Stimulated activated CD4-positive, alpha-beta T cell treated with anti-CD3 and anti-CD28 coated beads, TNF-alpha, amount 100 ng/mL, for 24 hours (primary cell): ENCODE data around the gene MS4A4E.
A peak's percentile ranks its signal among the peaks of the same experiment; 100 is the strongest.
"Not testable (repeated sequence)": the region's sequence is repeated elsewhere in the genome, so short reads cannot be mapped to it uniquely, and the experiment has no call there.

Source experiments
- DNase-seq, 3 experiments: peaks; one replicate each; pipeline ENCODE4 v3.0.0-alpha.2; 2020; ENCODE audit warnings: low read depth in 3 of 3

Gene MS4A4E

GRCh38 chr11:60221692-60222091 is 21.2 kb downstream of the MS4A4E start:
- DNase-seq: no peak

DNA sequence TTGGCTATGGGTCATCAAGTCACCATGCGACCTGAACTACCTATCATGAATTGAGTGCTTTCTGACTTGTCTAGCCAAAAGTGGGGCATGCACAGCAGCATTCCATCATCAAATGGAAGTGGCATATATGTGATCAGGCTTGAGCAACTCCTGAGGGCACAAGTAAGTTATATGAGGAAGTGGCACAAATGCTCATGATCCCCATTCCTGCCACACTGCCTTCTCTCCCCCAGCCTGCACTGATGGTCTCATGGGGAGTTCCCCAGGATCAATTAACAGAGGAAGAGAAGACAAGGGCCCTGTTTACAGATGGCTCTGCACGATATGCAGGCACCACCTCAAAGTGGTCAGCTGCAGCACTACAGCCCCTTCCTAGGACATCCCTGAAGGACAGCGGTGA is 21.8 kb downstream of the MS4A4E start:
- no peak for DNase-seq

GRCh38 chr11:60214386-60214785 is 28.6 kb downstream of the MS4A4E start:
- no peak for DNase-seq

DNA sequence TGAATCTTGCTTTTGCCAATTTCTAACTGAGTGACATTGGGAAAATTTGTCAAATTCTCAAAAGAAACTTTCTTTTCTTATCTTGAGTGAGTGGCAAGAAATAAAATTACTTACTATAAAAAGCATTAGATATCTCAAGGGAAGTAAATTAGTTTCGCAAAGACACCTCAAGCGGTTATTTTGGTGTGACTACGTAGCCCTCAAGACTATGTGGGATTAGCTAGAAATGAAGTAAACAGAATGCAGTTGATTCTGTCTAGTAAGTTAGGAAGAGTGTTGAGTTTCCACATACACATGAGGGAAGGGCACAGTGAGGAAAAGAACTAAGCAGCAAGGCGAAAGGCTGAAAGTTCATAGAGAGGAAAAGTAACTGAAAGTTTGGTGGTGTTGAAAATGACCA is 31.7 kb downstream of the MS4A4E start:
- no peak for DNase-seq

DNA sequence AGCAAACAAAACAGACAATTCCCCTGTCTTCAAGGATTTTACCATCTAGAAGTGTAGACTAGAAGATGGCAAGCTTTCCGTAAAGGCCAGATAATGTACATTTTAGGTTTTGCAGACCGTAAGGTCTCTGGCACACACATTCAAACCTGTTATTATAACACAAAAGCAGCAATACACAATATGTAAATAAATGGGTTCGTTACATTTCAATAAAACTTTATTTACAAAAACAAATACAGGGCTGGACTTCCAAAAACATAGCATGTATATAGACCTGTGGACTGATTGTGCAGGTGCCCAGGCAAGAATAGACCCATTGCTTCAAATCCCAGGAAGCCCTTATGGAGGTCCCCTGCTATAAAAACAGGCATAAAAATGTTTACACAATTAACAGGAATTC is 33.0 kb downstream of the MS4A4E start:
- no peak for DNase-seq

GRCh38 chr11:60208951-60209350 is 34.0 kb downstream of the MS4A4E start:
- no peak for DNase-seq

GRCh38 chr11:60208146-60208895 is 34.6 kb downstream of the MS4A4E start:
- no peak for DNase-seq

DNA sequence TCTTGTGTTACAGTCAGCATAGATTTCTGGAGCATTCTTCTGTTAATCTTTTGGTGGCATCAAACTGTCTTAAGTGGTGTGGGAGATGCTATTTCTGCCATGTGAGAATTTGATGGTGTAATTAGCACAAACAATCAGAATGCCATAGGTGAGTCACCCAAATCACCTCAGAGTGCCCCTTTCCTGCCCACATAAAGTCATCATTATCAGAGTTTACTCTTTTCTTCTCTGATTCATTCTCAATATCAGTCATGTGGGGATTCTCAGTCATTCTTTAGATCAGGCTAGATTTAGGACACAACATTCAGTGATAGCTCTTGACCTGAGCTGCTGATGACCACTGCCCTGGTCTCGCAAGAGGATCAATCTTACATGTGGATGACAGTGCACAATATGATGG is 36.3 kb downstream of the MS4A4E start:
- no peak for DNase-seq

GRCh38 chr11:60204922-60205321 is 38.0 kb downstream of the MS4A4E start:
- DNase-seq: no peak

DNA sequence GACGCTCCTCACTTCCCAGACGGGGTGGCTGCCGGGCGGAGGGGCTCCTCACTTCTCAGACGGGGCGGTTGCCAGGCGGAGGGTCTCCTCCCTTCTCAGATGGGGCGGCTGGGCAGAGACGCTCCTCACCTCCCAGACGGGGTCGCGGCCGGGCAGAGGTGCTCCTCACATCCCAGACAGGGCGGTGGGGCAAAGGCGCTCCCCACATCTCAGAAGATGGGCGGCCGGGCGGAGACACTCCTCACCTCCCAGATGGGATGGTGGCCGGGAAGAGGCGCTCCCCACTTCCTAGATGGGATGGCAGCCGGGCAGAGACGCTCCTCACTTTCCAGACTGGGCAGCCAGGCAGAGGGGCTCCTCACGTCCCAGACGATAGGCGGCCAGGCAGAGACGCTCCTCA is 41.6 kb downstream of the MS4A4E start:
- DNase-seq: not testable (repeated sequence)

DNA sequence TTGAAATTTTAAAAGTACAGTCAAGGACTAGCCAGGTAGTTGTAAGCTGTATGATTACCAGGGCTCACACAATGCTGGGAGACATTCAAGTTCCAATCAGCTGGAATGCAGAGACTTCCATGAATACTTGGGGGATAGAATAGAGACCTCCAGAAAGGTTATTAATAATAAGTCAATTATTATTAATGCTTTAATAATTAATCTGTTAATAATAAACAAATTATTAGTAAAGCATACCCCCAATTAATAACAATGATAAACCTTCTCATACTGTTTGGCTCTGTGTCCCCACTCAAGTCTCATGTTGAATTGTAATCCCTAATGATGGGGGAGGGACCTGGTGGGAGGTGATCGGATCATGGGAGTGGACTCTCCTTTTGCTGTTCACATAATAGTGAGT is 45.5 kb downstream of the MS4A4E start:
- no peak for DNase-seq

DNA sequence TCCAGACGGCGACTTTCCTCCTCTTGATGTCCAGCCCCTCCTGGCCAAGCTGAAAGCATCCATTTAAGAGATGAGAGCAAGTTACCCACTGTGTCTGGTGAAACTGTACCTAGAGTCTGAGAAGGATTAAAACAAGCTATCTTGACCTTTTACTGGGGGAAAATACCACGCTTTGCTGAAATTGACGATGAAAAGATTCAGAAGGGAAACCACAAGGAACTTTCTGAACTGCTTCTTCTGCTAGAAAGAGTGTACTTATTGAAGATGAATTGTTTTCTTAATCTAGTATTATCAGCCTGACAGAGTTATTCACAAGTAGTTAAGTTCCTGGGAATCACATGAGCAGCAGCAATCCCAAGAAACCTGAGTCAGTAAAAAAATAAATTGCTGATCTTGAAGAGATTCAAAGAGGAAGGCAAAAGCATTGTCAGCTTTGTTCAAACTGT is 47.0 kb downstream of the MS4A4E start:
- no peak for DNase-seq

DNA sequence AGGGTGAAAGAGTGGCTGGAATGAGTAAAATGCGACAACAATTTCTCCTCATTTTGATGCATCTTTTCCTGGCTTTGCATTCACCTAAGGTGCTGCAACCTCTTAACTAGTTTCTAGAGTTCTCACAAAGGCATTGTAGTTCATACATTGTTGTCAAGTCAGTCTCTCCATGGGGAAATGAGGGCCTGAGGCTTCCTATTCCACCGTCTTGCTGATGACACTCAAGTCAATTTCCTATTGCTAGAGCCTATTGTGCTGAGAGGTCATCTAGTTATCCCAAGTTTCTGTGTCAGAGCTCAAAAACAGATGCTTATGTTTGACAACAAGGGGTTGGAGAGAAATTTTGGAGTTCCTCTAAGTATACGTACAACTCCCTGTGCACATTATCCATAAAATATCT is 48.4 kb downstream of the MS4A4E start:
- DNase-seq: no peak

- DNase-seq: peak; percentile 41 to 47 (median 45)
Measured at GRCh38 chr11:60193687-60194433, 49.1 kb downstream of the MS4A4E start.

GRCh38 chr11:60192564-60192963 is 50.4 kb downstream of the MS4A4E start:
- DNase-seq: not testable (repeated sequence)

DNA sequence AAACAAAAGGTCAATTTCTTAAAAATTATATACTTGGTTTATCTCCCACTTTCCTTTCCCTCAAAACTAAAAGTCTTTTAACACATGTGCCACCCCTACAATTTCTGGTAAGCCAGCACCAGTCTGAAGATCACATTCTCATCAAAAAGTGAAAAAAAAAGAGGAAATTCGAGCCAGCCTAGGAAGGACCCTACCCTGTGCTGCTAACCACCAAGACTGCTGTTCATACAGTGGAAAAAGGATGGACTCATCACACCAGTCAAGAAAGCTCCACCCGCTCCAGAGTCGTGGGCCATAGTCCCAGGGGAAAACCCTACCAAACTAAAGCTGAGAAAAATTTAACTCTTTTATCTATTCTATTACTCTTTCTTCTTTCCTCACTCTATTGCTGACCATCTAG is 54.5 kb downstream of the MS4A4E start:
- DNase-seq: not testable (repeated sequence)

DNA sequence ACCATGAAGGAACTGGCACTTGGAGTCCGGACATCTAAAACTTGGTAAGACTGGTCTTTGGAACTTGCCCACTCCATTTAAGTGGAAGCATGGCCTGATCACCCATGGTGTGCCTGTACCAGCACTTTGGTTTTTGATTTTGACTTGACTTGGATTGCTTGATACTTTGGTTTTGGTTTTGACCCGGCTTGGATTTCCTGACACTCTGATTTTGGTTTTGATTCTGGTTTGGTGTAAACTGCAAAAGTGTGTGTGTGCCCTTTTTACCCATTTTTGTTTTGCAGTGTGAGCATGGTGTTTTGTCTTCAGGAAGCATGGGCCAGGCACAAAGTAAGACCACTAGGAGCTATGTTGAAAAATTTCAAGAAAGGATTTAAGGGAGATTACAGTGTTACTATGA is 56.8 kb downstream of the MS4A4E start:
- not testable (repeated sequence) for DNase-seq

DNA sequence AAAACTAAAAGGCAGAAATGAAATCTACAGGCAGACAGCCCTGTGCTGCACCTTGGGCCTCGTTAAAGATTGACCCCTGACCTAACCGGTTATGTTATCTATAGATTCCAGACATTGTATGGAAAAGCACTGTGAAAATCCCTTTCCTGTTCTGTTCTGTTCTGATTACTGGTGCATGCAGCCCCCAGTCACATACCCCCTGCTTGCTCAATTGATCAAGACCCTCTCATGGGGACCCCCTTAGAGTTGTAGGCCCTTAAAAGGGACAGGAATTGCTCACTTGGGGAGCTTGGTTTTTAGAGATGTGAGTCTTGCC is 57.5 kb downstream of the MS4A4E start:
- not testable (repeated sequence) for DNase-seq

DNA sequence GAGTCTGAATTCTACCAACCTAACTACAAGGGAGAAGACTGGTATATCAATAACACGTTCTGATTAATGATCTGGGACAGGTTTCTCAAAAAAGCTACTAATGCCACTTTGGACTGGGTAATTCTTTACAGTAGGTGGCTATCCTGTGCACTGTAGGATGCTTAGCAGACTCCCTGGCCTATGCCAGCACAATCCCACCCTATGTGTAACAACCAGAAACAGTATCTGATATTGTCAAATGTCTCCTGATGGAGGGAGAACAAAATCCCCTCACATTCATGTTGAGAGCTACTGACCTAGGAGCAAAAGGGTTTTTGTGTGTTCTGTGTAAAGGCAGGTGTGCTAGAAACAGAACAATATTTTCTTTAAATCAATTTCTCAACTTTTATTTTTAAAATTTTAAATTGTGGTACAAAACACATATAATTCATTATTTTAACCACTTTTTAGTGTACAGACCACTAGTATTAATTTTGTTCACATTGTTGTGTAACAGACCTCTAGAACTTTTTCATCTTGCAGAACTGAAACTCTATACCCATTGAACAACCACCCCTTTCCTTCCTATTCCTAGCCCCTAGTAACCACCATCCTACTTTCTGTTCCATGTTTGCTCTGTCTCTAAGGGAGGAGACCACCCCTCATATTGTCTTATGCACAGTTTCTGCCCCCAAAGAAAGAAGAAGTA is 58.0 kb downstream of the MS4A4E start:
- no peak for DNase-seq

- no peak for DNase-seq
Measured at GRCh38 chr11:60183591-60184205, 59.2 kb downstream of the MS4A4E start.

DNA sequence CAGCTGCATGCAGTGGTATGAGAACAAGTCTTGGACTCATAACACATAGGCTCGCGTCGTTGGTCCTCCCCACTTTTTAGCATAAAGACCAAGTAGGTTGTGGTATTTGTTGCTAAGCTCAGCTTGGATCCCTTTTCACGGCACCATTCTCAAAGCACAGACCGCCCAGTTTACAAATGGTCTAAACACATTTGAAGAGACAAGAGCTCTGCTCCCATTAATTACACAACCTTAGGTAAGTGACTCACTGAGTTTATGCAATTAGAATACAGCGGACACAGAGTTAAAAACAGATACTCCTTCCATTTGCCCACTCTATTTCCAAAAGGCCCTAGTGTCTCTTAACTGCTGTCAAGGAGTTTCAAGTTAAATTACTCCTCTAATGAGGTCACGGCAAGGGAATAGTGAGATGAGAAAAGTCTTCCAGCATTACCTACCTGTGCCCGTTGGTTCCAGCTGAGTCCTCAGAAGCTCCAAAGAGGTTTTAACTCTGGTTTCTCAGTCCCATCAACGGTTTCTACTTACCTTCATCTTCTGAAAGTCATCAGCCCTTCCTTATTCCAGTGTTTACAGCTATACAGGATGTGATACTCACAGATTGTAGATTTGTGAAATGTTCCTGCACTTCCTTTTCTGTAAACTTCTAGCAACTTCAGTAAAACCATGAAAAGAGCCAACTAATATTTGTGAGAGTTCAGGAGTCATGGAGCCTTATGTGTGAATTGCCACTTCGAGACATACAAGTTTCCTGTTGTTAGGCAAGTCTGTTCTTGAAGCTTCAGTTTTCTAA is 60.2 kb downstream of the MS4A4E start, which contains the start of gene MS4A6A:
TSS of gene MS4A6A (minus strand) at position 543 of the 790 bp plus-strand sequence. CDS start 1,356 bp downstream, outside the sequence.
- no peak for DNase-seq
